NCI-H146 (cell line): ENCODE results near the gene MBNL2.
A peak's percentile ranks its signal among the peaks of the same experiment; 100 is the strongest.

Experiments
- DNase-seq: peaks from one replicate; lab custom pipeline; 2025; lab: John Stamatoyannopoulos, UW

MBNL2 gene

GRCh38 chr13:97301382-97302095 is 79.4 kb downstream of the MBNL2 start:
- DNase-seq, result no peak

DNA sequence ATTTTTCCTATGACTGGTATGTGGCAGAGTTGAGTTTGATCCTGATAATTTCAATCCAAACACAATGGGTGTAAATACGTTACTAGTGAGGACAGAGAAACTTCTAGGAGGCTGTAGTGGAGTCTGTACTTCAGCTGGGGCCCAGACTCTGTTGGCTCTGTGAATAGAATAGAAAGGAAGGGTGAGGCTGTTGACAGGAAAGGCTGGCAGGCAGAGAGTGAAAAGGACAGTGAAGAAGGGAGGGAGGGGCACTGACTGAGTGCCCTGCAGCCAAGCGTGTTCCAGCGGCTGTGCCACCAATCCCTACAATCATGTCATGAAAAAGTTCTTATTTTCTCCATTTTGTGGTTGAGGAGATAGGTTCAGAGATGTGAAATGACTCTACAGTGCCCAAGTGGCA is 80.5 kb downstream of the MBNL2 start:
- DNase-seq, result no peak

DNA sequence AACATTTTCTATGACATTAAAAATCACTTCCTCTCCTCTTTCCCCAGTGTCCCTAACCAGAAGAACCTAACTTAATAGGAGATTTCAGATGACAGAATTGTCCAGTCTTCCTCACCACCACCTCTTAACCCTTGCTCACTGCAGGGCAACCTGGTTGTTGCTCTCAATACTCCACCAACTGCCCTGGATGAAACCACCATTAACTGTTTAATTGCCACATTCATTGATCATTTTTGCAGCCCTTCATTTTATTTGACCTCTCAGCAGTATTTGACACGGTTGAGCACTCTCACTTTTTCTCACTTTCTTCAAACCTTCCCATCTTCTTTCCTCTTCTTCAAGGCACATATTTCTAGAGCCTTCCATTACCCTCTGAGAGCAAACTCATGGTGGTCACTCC is 84.0 kb downstream of the MBNL2 start:
- DNase-seq, result no peak

GRCh38 chr13:97306645-97307044 is 84.5 kb downstream of the MBNL2 start:
- DNase-seq, result no peak

- no peak for DNase-seq
Observed at GRCh38 chr13:97307118-97307881, 85.2 kb downstream of the MBNL2 start.

DNA sequence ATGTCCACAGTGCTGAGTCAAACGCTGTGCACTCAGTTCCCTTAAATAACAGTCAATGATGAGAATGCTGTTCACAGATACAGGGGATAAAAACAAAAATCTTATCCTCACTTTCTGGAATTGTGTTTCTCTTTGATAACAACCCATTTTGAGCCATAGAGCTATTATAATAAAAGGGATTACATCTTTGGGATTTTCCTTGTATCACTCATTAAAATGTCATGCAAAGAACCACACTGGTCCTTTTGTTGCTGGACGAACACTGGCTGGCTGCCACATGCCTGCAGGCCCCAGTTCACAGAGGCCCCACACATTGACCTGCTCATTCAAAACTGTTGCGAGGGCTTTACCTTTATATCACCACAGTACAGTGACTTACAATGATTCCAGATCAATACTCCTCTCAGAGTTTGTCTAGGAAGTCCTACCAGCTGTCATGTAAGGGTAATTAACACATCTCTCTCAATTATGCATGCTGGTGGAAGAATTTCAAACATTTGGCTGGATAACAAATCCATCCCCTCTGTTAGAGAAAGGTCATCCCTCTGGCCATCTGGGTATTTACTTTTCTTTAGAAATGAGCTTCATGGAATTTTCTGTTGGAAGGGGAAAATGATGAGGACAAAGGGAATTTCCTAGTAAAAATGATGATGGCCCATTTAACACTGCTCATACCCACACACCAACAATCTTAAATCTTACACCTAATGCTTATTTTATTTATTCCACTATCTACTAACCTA is 85.9 kb downstream of the MBNL2 start:
- DNase-seq, result peak; percentile 76

DNA sequence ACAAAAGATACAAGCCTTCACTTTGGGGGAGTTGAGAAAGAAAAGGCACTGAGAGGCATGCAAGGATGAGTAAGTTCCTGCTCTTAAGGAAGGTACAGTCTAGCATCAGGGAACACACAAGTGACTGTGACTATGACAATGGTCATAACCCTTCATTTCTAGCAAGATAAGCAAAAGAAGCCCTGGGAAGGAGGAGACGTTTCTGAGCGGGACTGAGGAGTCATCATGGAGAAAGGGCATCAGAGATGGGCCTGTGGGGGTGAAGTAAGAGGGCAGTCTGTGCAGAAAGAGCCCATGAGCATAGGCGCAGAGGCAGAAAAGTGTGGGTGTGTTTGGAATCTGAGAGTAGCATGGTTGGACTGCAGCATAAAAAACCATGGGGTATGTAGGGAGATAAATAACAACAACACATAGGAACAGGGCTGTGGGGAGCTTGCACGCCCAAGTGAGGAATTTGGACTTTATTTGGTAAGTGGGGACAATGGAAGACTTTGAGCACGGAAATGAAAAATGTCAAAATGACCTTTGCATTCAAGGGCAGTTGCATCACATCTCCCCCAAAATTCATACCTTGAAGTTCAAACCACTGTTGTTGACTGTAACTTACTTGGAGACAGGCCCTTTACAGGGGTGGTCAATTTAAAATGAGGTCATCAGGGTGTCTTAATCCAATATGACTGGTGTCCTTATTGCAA is 86.7 kb downstream of the MBNL2 start:
- DNase-seq, result no peak

- DNase-seq, result no peak
Observed at GRCh38 chr13:97310809-97311436, 88.8 kb downstream of the MBNL2 start.

DNA sequence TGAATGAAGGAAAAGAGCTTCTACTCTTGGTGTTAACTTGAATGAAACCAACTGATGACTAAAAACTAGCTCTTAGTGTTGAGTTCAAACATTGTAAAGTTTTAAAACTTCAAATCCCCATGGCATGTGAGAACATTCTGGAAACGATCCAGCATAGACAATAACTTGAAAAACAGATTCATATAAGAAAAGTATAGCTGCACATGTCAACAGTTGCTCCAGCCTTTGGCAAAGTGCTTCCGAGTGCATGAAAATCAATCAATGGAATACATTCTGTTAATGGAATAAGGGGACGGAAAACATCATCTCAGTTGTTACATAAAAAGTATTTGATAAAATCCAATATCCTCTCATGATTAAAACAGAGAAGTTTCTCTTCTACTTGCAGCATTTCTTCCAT is 89.8 kb downstream of the MBNL2 start:
- DNase-seq, result no peak

GRCh38 chr13:97313551-97314260 is 91.6 kb downstream of the MBNL2 start:
- no peak for DNase-seq

DNA sequence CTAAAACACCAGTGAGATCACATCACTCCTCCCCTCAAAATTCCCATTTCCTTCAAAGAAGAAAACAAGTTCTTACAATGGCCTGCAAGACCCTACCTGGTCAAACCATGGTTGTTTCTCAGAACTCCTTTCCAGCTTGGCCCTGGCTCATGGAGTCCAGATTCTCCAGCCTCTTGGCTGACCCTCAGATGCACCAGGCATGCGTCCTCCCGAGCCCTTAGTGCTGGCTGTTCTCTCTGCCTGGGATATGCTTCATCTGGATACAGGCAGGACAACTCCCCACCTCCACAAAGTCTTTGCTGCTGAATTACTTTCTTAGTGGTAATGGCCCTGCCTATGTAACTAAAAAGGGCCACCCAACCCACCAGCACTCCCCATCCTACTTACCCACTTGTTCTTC is 94.3 kb downstream of the MBNL2 start:
- DNase-seq, result no peak

DNA sequence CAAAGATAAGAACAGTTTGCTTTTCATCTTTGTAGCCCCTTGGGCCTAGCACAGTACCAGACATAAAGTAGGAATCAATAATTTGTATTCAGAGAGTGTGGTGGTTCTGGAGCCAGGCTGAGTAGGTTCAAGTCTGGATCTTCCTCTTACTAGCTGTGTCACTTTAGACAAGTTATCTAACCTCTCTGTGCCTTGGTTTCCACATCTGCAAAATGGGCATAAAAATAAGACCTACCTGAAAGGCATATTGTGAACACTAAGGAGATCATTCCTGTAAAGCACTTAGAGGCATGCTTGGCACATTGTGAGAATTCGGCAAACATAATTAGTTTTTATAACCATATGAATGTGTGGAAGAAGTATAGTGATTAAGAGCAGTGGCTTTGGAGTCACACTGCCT is 95.8 kb downstream of the MBNL2 start:
- DNase-seq, result no peak

- no peak for DNase-seq
Observed at GRCh38 chr13:97318532-97318931, 96.4 kb downstream of the MBNL2 start.

DNA sequence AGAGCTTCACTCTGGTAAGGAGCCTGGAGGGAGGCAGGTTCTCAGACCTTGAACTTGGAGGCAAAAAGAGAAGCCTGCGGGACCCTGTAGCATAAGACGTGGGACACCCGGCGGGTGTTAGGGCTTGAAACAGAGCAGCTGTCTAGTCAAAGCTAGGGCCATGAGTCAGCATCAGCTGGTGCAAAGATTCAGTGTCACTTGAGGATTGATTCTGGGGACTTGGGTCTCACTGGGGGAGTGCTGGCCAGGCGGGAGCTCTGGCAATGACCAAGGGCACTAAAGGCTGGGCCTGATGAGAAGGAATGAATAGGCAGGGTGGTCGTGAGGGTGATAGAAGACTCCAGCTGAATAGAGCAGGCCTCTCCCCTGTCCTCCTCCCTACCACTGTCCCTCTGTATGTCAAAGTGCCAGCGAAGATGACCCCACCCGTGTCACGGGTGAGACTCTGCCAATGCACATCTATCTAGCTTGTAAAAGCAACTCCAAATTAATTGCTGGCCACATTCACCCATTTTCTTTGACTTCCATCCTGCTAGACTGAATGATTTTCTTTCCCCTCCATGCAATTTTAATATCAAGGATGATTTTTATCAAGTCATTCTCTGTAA is 97.1 kb downstream of the MBNL2 start:
- DNase-seq, result no peak

DNA sequence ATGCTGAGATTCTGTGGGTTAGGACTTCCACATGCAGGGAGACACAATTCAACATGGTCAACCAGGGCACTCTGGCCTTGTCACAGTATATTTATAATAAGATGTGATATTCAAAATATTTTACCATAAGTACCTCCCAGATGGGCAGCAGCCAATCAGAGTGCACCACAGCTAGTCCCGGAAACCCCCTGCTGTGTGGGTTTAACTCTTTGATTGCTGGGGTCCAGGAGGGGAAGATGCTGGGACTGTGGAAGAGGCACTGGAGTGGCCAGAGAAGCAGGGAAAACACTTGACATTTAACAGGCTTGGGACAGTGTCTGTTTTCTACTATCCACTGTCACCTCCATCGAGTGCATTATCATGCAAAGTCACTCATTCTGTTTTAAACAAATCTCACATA is 99.0 kb downstream of the MBNL2 start:
- DNase-seq, result no peak

DNA sequence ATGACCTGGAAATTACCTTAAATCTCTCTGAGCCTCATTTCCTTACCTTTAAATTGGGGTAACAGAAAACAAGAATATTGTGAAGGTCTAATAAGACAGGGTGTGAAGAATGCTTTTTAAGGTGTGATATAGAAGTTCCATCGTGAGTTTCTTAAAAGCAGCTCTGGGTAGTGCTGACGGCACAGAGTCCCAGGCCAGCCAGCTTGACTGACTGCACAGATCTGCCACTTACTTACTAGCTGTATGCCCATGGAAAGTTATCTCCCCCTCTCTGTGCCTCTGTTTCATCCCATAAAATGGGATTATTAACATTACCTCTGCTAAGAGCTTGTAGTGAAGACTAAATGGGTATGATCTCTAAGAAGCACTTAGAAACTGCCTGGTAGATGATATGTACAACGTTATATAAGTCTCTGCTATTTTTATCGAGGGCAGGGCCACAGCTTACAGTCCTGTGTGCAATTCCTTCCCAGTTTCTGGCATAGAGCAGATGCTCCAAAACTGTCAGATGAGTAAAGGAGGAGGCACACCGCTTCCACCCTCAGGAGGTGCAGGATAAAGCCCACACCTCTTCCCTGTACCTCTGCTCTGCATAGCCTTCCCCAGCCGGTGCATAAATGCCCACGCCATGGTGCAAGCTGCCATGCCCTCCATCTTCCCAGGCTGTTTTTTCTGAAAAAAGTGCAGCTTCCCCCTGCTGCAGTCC is 99.6 kb downstream of the MBNL2 start:
- DNase-seq, result no peak

- no peak for DNase-seq
Observed at GRCh38 chr13:97322740-97323342, 100.7 kb downstream of the MBNL2 start.

- DNase-seq, result no peak
Observed at GRCh38 chr13:97324115-97324514, 102.0 kb downstream of the MBNL2 start.

DNA sequence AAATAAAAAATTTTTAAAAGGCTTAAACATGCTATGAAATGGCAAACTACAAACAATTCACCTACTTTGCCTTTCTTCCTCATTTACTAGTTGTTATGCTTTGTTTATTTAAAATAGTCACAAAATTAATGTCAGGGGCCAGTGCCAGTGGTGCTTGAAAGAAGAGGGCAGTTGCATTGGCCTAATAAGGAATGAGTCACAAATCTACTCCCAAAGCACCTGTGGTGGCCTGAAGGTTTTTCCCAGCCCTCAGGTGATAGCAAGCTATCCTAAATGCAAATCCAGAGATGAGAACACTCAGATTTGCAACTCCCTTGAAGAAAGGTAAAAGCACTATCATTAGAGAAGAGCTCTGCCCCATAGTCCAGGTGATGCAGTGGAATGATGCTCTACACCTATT is 103.6 kb downstream of the MBNL2 start:
- no peak for DNase-seq

DNA sequence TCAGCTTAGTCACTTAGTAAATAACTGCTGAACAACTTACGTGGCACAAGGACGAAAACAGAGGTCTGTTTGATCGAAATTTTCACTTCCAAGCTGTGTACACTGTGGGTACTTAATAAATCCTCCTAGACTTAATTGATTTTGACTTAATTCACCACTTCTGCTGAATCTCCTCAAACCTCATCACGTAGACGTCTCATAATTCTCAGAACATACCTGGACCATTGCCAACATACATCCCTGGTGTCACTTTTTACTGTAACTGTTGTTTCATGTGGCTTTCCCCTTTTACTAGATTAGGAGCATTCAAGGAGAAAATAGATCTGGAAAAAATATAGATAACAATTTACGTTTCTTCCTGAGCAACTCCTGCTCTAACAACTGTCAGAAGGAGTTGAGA is 105.0 kb downstream of the MBNL2 start:
- DNase-seq, result no peak
